Globus pallidus (tissue), 1 donor: ENCODE measurements around the gene EIF4A2.
A peak's percentile ranks its signal among the peaks of the same experiment; 100 is the strongest.

Experiments
- DNase-seq: peaks from one replicate; pipeline ENCODE4 v3.0.0-alpha.2; 2015; ENCODE audit warnings: low spot score

The EIF4A2 gene

DNA sequence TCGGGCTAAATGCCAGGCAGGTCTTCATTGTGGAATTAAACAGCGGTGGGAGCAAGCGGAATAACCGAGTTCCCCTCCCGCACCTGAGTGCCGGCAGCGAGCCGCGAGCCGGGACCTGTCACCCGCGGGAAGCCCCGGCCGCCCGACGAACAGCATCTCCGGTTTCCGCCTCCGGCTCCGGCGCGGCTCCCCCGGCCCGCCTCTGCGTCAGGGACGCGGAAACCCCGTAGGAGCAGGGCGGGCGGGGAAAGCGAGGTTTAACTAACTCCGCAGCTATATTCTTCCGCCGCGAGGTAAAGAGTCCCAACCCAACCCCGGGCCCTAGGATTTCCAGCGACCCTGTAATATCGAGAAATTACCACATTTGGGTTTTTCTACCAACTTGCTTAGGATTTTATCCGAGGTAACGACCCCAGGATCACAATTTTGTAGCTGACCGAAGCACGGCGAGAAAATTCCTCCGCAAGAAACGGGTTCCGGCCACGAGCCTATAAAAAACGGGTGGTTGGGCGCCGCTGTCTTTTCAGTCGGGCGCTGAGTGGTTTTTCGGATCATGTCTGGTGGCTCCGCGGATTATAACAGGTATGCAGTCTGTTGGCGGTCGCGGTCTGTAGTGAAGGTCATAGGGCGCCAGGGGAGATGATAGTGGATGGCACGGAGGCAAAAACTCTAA lies at the start of gene EIF4A2:
Gene EIF4A2, plus strand, starts transcription at position 520 of the 673 bp plus-strand sequence. Its CDS starts 34 bp downstream, at position 554.
- peak; percentile 87 for DNase-seq

DNA sequence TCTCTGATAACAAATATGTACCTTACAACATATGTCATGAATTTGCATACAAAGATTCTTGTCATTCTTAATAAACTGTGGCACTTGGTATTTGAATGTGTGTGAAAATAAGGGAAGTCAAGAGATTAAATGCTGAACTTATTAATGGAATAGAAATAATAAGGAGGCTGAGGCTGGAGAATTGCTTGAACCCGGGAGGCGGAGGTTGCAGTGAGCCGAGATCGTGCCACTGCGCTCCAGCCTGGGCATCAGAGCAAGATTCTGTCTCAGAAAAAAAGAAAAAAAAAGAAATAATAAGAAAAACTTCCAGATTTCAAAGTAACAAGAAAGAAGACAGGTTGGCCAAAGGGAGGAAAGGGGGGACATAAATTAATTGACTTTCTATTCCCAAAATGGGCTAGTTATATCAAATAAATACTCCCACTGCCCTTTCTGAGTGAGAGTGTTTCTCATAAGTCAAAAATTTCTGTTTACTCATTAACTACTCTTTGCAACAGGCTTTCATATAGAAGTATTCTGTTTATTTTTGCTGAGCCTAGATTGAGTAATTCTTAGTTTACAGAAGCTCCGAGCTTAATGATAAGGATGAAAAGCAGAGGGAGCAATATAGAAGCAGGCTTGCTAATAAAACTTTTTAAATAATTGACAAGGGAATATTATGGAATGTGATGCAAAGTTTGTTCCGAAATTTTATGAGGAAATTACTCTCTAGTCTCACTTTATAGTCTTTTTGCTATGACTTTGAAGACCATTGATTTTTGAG lies 40.6 kb upstream of the EIF4A2 start:
- DNase-seq: no peak

- DNase-seq: no peak
Measured at GRCh38 chr3:186743666-186744065, 39.7 kb upstream of the EIF4A2 start.

- DNase-seq: peak; percentile 17
Measured at GRCh38 chr3:186746008-186746407, 37.4 kb upstream of the EIF4A2 start.

DNA sequence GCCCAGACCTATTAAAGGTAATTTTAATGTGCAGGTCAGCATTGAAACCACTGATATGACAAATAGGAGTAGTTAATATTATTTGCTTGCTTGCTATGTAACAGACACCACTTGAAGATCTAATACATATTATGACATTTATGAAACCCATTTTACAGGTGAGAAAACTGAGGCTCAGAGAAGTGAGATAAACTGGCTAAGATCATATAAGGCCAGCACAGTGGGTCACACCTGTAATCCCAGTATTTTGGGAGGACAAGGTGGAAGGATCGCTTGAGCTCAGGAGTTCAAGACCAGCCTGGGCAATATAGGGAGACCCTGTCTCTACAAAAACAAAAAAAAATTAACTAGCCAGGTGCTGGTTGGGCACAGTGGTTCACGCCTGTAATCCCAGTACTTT lies 33.1 kb upstream of the EIF4A2 start:
- no peak for DNase-seq

- no peak for DNase-seq
Measured at GRCh38 chr3:186751480-186751879, 31.9 kb upstream of the EIF4A2 start.

- DNase-seq: no peak
Measured at GRCh38 chr3:186754006-186754405, 29.4 kb upstream of the EIF4A2 start.

DNA sequence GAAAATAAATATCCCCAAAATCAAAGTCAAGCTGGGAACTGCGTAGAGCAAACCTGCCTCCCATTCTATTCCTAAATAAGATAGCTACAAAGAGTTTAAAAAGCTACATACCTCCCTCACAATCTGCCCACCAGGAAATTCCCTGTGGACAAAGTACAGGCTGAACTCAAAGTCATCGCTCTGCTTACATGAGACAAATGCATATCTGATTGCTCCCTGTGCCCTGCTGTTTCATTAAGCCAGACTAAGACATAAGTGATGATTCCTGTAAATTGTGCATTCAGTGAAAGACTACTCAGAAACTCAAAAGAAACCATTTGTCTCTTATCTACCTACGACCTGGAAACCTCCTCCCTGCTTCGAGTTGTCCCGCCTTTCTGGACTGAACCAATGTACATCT lies 28.5 kb upstream of the EIF4A2 start:
- DNase-seq: no peak

DNA sequence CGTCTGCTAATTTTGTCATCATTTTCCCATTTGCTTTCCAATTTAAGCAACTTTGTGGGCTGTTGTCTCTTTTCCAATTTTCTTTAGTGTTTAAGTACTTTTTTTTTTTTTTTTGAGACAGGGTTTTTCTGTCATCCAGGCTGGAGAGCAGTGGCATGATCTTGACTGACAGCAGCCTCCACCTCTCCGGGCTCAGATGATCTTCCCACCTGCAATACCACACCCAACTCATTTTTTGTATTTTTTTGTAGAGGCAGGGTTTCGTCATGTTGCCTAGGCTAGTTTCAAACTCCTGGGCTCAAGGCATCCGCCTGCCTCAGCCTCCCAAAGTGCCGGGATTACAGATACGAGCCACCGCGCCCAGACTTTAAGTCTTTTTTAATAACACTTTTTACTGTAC lies 26.2 kb upstream of the EIF4A2 start:
- DNase-seq: no peak

- DNase-seq: no peak
Measured at GRCh38 chr3:186757686-186758220, 25.6 kb upstream of the EIF4A2 start.

DNA sequence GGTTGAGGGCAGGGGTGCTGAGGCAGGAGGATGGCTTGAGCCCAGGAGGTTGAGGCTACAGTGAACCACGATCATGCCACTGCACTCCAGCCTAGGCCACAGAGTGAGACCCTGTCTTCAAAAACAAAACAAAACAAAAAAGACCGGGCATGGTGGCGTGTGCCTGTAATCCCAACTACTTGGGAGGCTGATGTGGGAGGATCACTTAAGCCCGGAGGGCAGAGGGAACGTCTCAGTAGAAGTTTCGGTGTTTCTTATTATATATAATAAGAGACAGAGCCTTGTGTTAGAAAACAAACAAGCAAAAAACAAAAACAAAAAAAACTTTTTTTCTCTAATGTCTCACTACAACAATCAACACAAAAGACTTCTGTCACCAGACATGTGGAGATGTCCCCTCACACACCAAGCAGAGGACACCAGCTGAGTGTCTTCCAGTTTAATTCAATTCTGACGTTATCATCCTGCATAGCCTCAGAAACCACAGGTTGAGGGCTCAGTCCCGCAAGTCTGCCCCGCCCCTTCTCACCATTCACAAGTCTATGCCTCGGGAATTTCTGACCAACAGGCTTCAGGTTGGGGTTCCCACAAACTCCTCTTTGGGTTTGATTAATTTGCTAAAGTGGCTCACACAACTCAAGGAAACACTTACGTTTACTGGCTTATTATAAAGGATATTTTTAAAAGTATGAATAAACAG lies 24.0 kb upstream of the EIF4A2 start:
- DNase-seq: no peak

GRCh38 chr3:186760141-186760833 lies 23.1 kb upstream of the EIF4A2 start:
- no peak for DNase-seq

- no peak for DNase-seq
Measured at GRCh38 chr3:186760897-186761447, 22.4 kb upstream of the EIF4A2 start.

DNA sequence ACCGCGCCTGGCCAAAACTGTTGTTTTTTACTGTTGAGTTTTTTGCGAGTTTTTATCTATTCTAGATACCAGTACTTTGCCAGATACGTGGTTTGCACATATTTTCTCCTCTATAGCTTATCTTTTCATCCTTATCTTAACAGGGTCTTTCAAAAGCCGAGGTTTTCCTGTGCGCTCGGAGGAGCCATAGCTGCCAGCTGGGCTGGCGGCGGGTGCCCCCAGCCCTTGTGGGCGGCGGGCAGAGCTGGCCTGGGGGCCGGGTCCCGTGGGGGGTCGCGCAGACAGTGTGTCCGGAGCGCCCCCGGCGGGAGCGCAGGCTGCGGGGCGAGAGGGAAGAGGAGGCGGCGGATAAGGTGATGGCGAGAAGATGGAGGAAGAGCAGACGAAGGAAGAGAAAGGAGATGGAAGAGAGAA lies 11.1 kb upstream of the EIF4A2 start:
- DNase-seq: no peak

GRCh38 chr3:186772701-186773417 lies 10.5 kb upstream of the EIF4A2 start:
- DNase-seq: peak; percentile 64

- no peak for DNase-seq
Measured at GRCh38 chr3:186775999-186776398, 7.4 kb upstream of the EIF4A2 start.

- DNase-seq: no peak
Measured at GRCh38 chr3:186779204-186779603, 4.2 kb upstream of the EIF4A2 start.

GRCh38 chr3:186782542-186783057 lies 777 bp upstream of the EIF4A2 start:
- DNase-seq: no peak

DNA sequence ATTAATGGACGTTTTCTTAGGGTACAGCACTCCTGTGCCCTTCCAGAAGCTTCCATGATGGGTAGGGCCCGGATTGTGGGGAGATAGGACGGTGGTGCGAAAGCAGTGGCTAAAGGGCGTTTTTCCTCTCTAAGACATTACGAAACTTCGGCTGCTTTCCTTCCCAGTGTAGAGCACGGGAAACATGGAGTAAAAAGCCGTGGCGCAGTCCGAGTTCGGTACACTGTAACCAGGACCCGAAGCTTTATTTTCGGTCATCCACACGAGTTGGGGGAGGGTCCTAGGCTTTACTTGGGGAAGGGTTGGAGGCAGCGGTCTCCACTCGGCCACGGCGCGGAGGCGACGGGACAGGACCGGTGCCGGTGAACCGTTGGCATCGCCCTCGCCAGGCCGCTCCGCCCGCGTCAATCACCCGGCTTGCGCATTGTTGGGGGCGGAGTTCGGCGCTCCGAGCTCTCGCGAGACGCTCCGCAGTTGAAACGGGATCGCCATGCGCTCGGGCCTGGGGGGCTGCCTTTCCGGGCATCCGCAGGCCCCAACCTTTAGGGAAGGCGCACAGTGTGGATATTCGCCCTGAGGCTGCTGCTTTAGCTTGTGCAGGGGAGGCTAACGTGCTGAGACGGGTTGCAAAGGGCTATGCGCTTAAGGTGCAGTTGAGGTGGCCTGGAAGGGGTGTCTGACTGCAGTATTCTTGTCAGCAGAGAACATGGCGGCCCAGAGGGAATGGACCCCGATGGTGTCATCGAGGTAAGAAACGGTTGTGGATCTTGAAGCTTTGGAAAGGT lies 546 bp downstream of the EIF4A2 start:
- DNase-seq: peak; percentile 76
